Aorta (tissue), 5 donors: Measurements from ENCODE around the gene P4HB. TPM values are rescaled to one million over a fixed set of nuclear protein-coding genes. Genes with fewer than 3 reads are reported as not detected.

Experiments used
- ATAC-seq: fragments of 200-7000 bp; cut with Tn5 transposase; one replicate; pipeline ENCODE4 v1.9.1; 2022; ENCODE audit warnings: moderate library complexity; ENCODE audit not compliant: low FRiP score
- DNase-seq, 2 donors: peaks; one replicate each; pipeline ENCODE4 v3.0.0-alpha.2; 2020
- H3K27ac ChIP-seq, 2 donors: one replicate each; pipeline ENCODE4 v1.5.1; 2013; ENCODE audit warnings: low read length in 2 of 2, mild to moderate bottlenecking in 2 of 2, moderate library complexity in 2 of 2, control low read depth in 1 of 2, inconsistent platforms in 1 of 2, low read depth in 1 of 2
- H3K27me3 ChIP-seq, 2 donors: one replicate each; pipeline ENCODE4 v1.6.1; 2013; ENCODE audit warnings: control low read depth in 1 of 2, low read length in 1 of 2, mild to moderate bottlenecking in 1 of 2, moderate library complexity in 1 of 2; ENCODE audit not compliant: insufficient read depth in 2 of 2, control insufficient read depth in 1 of 2
- H3K36me3 ChIP-seq, 2 donors: one replicate each; pipeline ENCODE4 v1.6.1; 2013; ENCODE audit warnings: control low read depth in 1 of 2, low read length in 1 of 2, mild to moderate bottlenecking in 1 of 2; ENCODE audit not compliant: insufficient read depth in 2 of 2, control insufficient read depth in 1 of 2
- H3K4me1 ChIP-seq, 2 donors: one replicate each; pipeline ENCODE4 v1.6.1; 2013; ENCODE audit warnings: low read length in 2 of 2, control low read depth in 1 of 2, mild to moderate bottlenecking in 1 of 2, moderate library complexity in 1 of 2; ENCODE audit not compliant: insufficient read depth in 2 of 2, control insufficient read depth in 1 of 2
- H3K4me3 ChIP-seq, 2 donors: one replicate each; pipeline ENCODE4 v1.5.1; 2013; ENCODE audit warnings: low read length in 2 of 2, control low read depth in 1 of 2, mild to moderate bottlenecking in 1 of 2
- H3K9me3 ChIP-seq: one replicate; pipeline ENCODE4 v1.6.1; 2013; ENCODE audit warnings: mild to moderate bottlenecking, low read length; ENCODE audit not compliant: control insufficient read depth
- WGBS, 2 donors: extraction: QIAGEN DNeasy Blood & Tissue Kit; methylation state at CpG; one replicate each; pipeline ENCODE4 v1.1.7; 2013; 5-methylcytosine and 5-hydroxymethylcytosine counted together
- intact Hi-C, 2 donors: fragments of 100-400 bp; cut with DNase I; formaldehyde crosslinking; loops; one replicate each; pipeline versions ENCODE4 v1.14.2 to v1.15.0; 2022
- polyA plus RNA-seq, 2 donors: library from polyadenylated mRNA; stranded (reverse); fragments of 200-250 nt; gene quantifications; one replicate each; pipeline ENCODE4 v1.2.3, GENCODE V29; 2013
- total RNA-seq, 2 donors: library from RNA; stranded (reverse); fragmentation: NEBNext Ultra II Directional; extraction: Animal tissue kit (Norgen Biotek cat#: 25700); gene quantifications; one replicate each; pipeline ENCODE4 v1.2.1, GENCODE V29; 2021
- donor health status: healthy with polysubstance abuse.
- donor health status: Bipolar disorder and iron deficiency.
- donor health status: DM: no; HTN: no; CAD: no.
- donor health status: DM: no; HTN: no; CAD: no.
- donor health status: DM: yes; HTN: yes; CAD: no.

Gene P4HB
- total and polyA plus RNA-seq, 4 donors: 275 to 537 (median 422) TPM

DNA sequence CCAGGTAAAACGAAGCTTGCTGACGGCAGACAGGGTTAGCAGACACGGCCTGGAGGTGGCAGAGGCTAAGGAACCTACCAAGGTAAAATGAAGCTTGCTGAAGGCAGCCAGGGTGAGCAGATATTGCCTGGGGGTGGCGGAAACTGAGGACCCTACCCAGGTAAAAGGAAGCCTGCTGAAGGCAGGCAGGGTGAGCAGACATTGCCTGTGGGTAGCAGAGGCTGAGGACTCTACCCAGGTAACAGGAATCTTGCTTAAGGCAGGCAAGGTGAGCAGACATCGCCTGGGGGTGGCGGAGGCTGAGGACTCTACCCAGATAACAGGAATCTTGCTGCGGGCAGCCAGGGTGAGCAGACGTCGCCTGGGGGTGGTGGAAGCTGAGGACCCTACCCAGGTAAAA lies 59.0 kb downstream of the P4HB start:
- no peaks in the 10 kb centered on the region for H3K36me3 ChIP-seq
- ATAC-seq (no peak), DNase-seq (no peak)
- intact Hi-C loops: no loop called here
- no peaks in the 10 kb centered on the region for H3K27me3 ChIP-seq
- H3K4me3 ChIP-seq: no peak overlapping the region
- 89% methylated on average over 9 of the region's 9 CpGs for WGBS, 2 donors
- peaks cover 1% of the 10 kb centered on the region for H3K9me3 ChIP-seq
- no peaks in the 10 kb centered on the region for H3K4me1 ChIP-seq
- no peak overlapping the region for H3K27ac ChIP-seq

DNA sequence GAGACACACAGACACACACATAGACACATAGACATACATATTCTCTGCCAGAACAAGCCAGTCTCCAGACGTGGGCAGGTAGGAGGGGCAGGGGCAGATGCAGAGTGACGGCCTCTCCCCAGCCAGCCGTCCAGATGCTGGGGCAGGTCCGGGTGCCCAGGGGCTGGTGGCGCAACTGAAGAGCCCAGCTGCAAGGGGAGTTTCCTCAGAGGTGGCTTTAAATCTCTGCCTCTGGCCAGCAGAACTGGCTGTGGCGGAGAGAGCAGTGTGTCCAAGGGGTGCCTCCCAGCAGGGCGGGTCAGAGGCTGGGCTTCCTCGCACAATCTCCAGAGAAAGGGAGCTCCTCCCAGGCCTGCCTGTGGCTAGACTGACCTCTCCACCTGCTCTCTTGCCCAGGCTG lies 65.8 kb downstream of the P4HB start:
- Histone ChIP-seq H3K4me1 (no peaks in the 10 kb centered on the region), H3K27me3 (no peaks in the 10 kb centered on the region), H3K36me3 (no peaks in the 10 kb centered on the region), H3K9me3 (no peaks in the 10 kb centered on the region), H3K4me3 (no peak overlapping the region), H3K27ac (no peak overlapping the region)
- 40 to 46% methylated on average over 8 of the region's 8 CpGs for WGBS, 2 donors
- DNase-seq (no peak), ATAC-seq (no peak)
- intact Hi-C loops: no loop called here

DNA sequence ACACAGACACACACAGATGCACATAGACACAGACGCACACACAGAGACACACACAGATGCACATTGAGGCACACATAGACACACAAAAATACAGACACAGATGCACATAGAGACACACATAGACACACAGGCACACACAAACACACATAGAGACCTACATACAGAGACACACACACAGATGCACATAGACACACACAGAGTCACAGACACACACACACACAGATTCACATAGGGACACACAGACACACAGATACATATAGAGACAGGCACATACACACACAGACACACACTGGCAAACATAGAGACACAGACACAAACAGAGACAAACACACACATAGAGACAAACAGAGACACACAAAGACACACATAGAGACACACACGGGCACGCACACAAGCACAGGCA lies 66.3 kb downstream of the P4HB start:
- WGBS, 2 donors: 87 to 94% methylated on average over 3 of the region's 3 CpGs
- no peak for ATAC-seq
- Histone ChIP-seq H3K36me3 (no peaks in the 10 kb centered on the region), H3K27me3 (no peaks in the 10 kb centered on the region), H3K9me3 (no peaks in the 10 kb centered on the region), H3K4me1 (no peaks in the 10 kb centered on the region), H3K27ac (no peak overlapping the region), H3K4me3 (no peak overlapping the region)
- DNase-seq: no peak
- intact Hi-C loops: no loop called here

Other genes with a start within 250 kb of the P4HB start
Only the 30 nearest of the 31 such genes appear.
- gene NPLOC4, start 223.4 kb downstream of the P4HB start, total RNA-seq: 10 to 100 TPM; 74.4 to 94.3 TPM
- 10 to 100 TPM; 26.7 to 66.8 TPM for gene NPLOC4, start 223.4 kb downstream of the P4HB start, polyA plus RNA-seq
- gene TSPAN10, start 223.3 kb downstream of the P4HB start, total RNA-seq: under 1 TPM; 0.29 to 0.66 TPM
- gene TSPAN10, start 223.3 kb downstream of the P4HB start, polyA plus RNA-seq: under 1 TPM; 0.25 to 0.28 TPM
- gene PDE6G, start 204.0 kb downstream of the P4HB start, total RNA-seq: under 1 TPM in 1 of 2 donors, not detected in 1; 0.58 TPM
- gene PDE6G, start 204.0 kb downstream of the P4HB start, polyA plus RNA-seq: under 1 TPM in 1 of 2 donors, not detected in 1; 0.43 TPM
- gene OXLD1, start 193.9 kb downstream of the P4HB start, total RNA-seq: 10 to 100 TPM; 14.0 to 20.0 TPM
- 10 to 100 TPM; 24.8 to 59.3 TPM for gene OXLD1, start 193.9 kb downstream of the P4HB start, polyA plus RNA-seq
- gene CCDC137, start 193.8 kb downstream of the P4HB start, total RNA-seq: 10 to 100 TPM; 13.0 to 13.4 TPM
- 10 to 100 TPM in 1 of 2 donors, 1 to 10 TPM in 1; 7.9 to 13.7 TPM for gene CCDC137, start 193.8 kb downstream of the P4HB start, polyA plus RNA-seq
- 10 to 100 TPM; 20.5 to 29.7 TPM for gene ARL16, start 176.7 kb downstream of the P4HB start, total RNA-seq
- gene ARL16, start 176.7 kb downstream of the P4HB start, polyA plus RNA-seq: 10 to 100 TPM; 38.4 to 87.4 TPM
- 10 to 100 TPM; 88.1 to 88.7 TPM for gene HGS, start 176.5 kb downstream of the P4HB start, total RNA-seq
- gene HGS, start 176.5 kb downstream of the P4HB start, polyA plus RNA-seq: 100 to 1,000 TPM in 1 of 2 donors, 10 to 100 TPM in 1; 49.1 to 277 TPM
- gene MRPL12, start 157.2 kb downstream of the P4HB start, total RNA-seq: 10 to 100 TPM; 21.1 to 27.1 TPM
- gene MRPL12, start 157.2 kb downstream of the P4HB start, polyA plus RNA-seq: 10 to 100 TPM; 40.1 to 57.7 TPM
- gene SLC25A10, start 148.3 kb downstream of the P4HB start, total RNA-seq: 1 to 10 TPM; 2.1 to 3.0 TPM
- 1 to 10 TPM; 2.9 to 6.4 TPM for gene SLC25A10, start 148.3 kb downstream of the P4HB start, polyA plus RNA-seq
- under 1 TPM; 0.39 to 0.63 TPM for gene GCGR, start 56.4 kb downstream of the P4HB start, total RNA-seq
- not detected for gene GCGR, start 56.4 kb downstream of the P4HB start, polyA plus RNA-seq
- gene MCRIP1, start 27.2 kb downstream of the P4HB start, total RNA-seq: 100 to 1,000 TPM in 1 of 2 donors, 10 to 100 TPM in 1; 93.5 to 105 TPM
- 100 to 1,000 TPM; 158 to 310 TPM for gene MCRIP1, start 27.2 kb downstream of the P4HB start, polyA plus RNA-seq
- gene PPP1R27, start 25.5 kb downstream of the P4HB start, total RNA-seq: not detected
- gene PPP1R27, start 25.5 kb downstream of the P4HB start, polyA plus RNA-seq: under 1 TPM in 1 of 2 donors, not detected in 1; 0.41 TPM
- gene ARHGDIA, start 10.8 kb upstream of the P4HB start, total RNA-seq: 100 to 1,000 TPM; 303 to 422 TPM
- gene ARHGDIA, start 10.8 kb upstream of the P4HB start, polyA plus RNA-seq: 100 to 1,000 TPM; 163 to 310 TPM
- 10 to 100 TPM; 38.6 to 43.3 TPM for gene ALYREF, start 31.1 kb upstream of the P4HB start, total RNA-seq
- gene ALYREF, start 31.1 kb upstream of the P4HB start, polyA plus RNA-seq: 10 to 100 TPM; 29.7 to 36.1 TPM
- 10 to 100 TPM; 65.6 to 80.1 TPM for gene ANAPC11, start 31.2 kb upstream of the P4HB start, total RNA-seq
- gene ANAPC11, start 31.2 kb upstream of the P4HB start, polyA plus RNA-seq: 100 to 1,000 TPM; 190 to 195 TPM
- gene NPB, start 41.7 kb upstream of the P4HB start, total RNA-seq: 1 to 10 TPM in 1 of 2 donors, under 1 TPM in 1; 0.58 to 1.0 TPM
- gene NPB, start 41.7 kb upstream of the P4HB start, polyA plus RNA-seq: 1 to 10 TPM in 1 of 2 donors, not detected in 1; 2.4 TPM
- 10 to 100 TPM; 14.6 to 20.8 TPM for gene PCYT2, start 50.9 kb upstream of the P4HB start, total RNA-seq
- gene PCYT2, start 50.9 kb upstream of the P4HB start, polyA plus RNA-seq: 10 to 100 TPM; 30.1 to 33.2 TPM
- 10 to 100 TPM; 18.6 to 21.6 TPM for gene SIRT7, start 57.6 kb upstream of the P4HB start, total RNA-seq
- 10 to 100 TPM in 1 of 2 donors, 1 to 10 TPM in 1; 8.5 to 43.1 TPM for gene SIRT7, start 57.6 kb upstream of the P4HB start, polyA plus RNA-seq
- gene MAFG, start 67.2 kb upstream of the P4HB start, total RNA-seq: 10 to 100 TPM; 29.4 to 38.6 TPM
- gene MAFG, start 67.2 kb upstream of the P4HB start, polyA plus RNA-seq: 10 to 100 TPM in 1 of 2 donors, 1 to 10 TPM in 1; 9.9 to 16.0 TPM
- gene PYCR1, start 76.8 kb upstream of the P4HB start, total RNA-seq: 10 to 100 TPM in 1 of 2 donors, 1 to 10 TPM in 1; 9.4 to 23.4 TPM
- 1 to 10 TPM; 4.3 to 6.4 TPM for gene PYCR1, start 76.8 kb upstream of the P4HB start, polyA plus RNA-seq
- not detected for gene MYADML2, start 86.7 kb upstream of the P4HB start, total RNA-seq
- gene MYADML2, start 86.7 kb upstream of the P4HB start, polyA plus RNA-seq: not detected
- gene NOTUM, start 100.7 kb upstream of the P4HB start, total RNA-seq: under 1 TPM in 1 of 2 donors, not detected in 1; 0.60 TPM
- gene NOTUM, start 100.7 kb upstream of the P4HB start, polyA plus RNA-seq: 1 to 10 TPM in 1 of 2 donors, not detected in 1; 1.0 TPM
- gene ASPSCR1, start 117.1 kb upstream of the P4HB start, total RNA-seq: 10 to 100 TPM; 30.3 to 30.5 TPM
- gene ASPSCR1, start 117.1 kb upstream of the P4HB start, polyA plus RNA-seq: 100 to 1,000 TPM in 1 of 2 donors, 10 to 100 TPM in 1; 15.0 to 108 TPM
- 10 to 100 TPM; 31.0 to 33.2 TPM for gene CENPX, start 162.3 kb upstream of the P4HB start, total RNA-seq
- 100 to 1,000 TPM; 109 TPM for gene CENPX, start 162.3 kb upstream of the P4HB start, polyA plus RNA-seq
- 1 to 10 TPM; 4.3 to 10.0 TPM for gene LRRC45, start 162.8 kb upstream of the P4HB start, total RNA-seq
- 10 to 100 TPM in 1 of 2 donors, 1 to 10 TPM in 1; 3.1 to 20.1 TPM for gene LRRC45, start 162.8 kb upstream of the P4HB start, polyA plus RNA-seq
- under 1 TPM in 1 of 2 donors, not detected in 1; 0.57 TPM for gene RAC3, start 171.1 kb upstream of the P4HB start, total RNA-seq
- gene RAC3, start 171.1 kb upstream of the P4HB start, polyA plus RNA-seq: 1 to 10 TPM in 1 of 2 donors, under 1 TPM in 1; 0.63 to 2.8 TPM
- 10 to 100 TPM; 34.9 to 62.2 TPM for gene DCXR, start 177.2 kb upstream of the P4HB start, total RNA-seq
- gene DCXR, start 177.2 kb upstream of the P4HB start, polyA plus RNA-seq: 10 to 100 TPM; 80.1 to 81.0 TPM
- 10 to 100 TPM; 28.2 to 34.0 TPM for gene RFNG, start 191.3 kb upstream of the P4HB start, total RNA-seq
- gene RFNG, start 191.3 kb upstream of the P4HB start, polyA plus RNA-seq: 10 to 100 TPM; 28.3 to 73.0 TPM
- 10 to 100 TPM; 46.9 to 60.7 TPM for gene GPS1, start 191.4 kb upstream of the P4HB start, total RNA-seq
- 100 to 1,000 TPM in 1 of 2 donors, 10 to 100 TPM in 1; 47.6 to 171 TPM for gene GPS1, start 191.4 kb upstream of the P4HB start, polyA plus RNA-seq
- 10 to 100 TPM; 47.0 to 61.1 TPM for gene DUS1L, start 205.3 kb upstream of the P4HB start, total RNA-seq
- gene DUS1L, start 205.3 kb upstream of the P4HB start, polyA plus RNA-seq: 100 to 1,000 TPM in 1 of 2 donors, 10 to 100 TPM in 1; 43.7 to 143 TPM